GM18499 (cell line): ENCODE measurements around the gene GAR1.
A peak's percentile ranks its signal among the peaks of the same experiment; 100 is the strongest.
"Not testable (repeated sequence)": the region's sequence is repeated elsewhere in the genome, so short reads cannot be mapped to it uniquely, and the experiment has no call there.

Experiments
- ATAC-seq: cut with Tn5 transposase; IDR thresholded peaks from one replicate; pipeline ENCODE4 v1.9.1; 2021; ENCODE audit warnings: moderate number of reproducible peaks; ENCODE audit not compliant: insufficient read depth, unreplicated experiment

GAR1 gene

DNA sequence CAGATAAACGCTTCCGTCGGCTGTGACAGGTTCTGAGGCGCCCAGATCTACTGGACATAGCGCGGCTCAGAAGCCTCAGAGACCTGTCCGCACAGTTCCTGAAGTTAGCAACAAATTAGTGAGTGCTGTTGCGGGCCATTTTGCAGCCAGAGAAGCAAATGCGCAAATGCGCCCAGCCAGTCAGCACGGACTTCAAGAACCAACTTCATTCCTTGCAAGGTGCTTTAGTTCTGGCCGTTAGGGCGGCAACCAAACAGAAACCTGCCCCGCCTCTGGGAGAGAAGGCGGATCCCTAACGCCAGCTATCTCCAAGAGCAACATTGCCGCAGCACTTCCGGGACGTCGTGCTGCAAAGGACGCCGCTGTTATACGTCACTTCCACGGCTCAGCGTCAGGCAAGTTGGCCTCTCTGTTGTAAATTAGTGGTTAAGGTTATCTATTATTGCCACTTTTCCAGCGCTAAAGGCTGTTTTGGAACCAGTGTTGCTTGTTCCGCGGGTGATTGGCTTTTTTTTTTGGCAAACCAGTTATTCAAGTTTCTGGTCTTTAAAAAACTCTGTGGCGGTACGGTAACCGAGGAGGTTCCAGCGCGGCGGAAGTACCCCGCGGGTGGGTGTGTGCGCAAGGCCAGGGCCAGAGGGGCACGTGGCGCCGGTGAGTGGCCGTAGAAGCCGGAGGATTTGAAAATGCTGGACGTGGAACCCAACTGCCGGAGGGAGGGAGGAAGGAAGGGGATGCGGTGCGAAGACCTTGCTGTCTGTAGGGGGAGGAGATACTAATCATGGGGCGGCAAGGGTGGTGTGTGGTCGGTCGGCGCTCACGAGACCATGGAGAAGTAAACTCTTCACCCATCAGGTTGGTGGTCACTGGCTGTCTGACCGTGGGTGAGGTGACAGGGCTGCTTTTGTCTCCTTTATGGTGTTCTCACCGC is at the start of gene GAR1:
TSS of gene GAR1 (plus strand) at position 612 of the 931 bp plus-strand sequence. CDS start 403 bp downstream, outside the sequence.
- ATAC-seq, result peak; percentile 94

DNA sequence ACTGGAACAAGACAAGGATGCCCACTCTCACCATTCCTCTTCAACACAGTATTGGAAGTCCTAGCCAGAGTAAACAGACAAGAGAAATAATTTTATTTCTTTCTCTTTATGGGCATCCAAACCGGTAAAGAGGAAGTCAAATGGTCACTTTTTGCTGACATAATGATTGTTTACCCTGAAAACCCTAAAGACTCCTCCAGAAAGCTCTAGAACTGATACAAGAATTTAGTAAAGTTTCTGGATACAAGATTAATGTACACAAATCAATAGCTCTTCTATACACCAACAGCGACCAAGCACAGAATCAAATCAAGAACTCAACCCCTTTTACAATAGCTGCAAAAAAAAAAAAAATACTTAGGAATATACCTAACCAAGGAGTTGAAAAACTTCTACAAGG is 33.5 kb upstream of the GAR1 start:
- not testable (repeated sequence) for ATAC-seq

DNA sequence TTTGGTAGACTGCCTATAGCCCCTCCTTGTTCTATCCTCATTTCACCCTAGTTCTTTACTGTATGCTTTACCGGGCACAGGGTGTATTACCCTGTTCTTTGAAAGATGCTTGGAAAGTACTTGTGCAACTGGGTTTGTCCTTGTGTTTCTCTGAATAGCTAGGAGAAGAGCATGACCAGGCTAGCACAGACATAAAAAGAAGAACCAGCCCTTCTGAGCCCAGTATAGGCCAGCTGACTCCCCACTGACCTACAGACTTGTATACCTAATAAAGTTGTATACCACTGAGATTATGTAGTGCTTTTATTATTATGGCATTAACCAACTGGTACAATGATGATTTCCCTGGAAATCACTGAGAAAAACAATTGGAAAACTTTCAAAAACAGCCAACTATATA is 28.7 kb upstream of the GAR1 start:
- ATAC-seq, result no peak

DNA sequence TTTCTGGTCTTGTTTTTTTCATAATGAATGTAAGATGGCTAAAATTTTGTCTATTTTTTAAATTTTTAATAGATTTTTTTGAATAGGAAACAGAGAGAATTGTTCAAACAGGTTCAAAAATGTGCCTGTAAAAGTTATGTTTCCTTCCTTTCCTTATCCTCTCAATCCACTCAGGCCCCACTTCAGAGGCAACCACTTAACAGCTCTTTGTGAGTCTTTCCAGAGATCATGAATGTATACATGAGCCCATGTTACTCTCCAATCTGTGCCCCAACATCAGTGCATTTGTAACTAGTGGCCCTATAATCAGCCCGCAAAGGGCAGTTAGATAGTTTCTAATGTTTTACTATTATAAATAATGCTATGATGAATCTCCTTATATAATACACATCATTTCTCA is 27.8 kb upstream of the GAR1 start:
- no peak for ATAC-seq

DNA sequence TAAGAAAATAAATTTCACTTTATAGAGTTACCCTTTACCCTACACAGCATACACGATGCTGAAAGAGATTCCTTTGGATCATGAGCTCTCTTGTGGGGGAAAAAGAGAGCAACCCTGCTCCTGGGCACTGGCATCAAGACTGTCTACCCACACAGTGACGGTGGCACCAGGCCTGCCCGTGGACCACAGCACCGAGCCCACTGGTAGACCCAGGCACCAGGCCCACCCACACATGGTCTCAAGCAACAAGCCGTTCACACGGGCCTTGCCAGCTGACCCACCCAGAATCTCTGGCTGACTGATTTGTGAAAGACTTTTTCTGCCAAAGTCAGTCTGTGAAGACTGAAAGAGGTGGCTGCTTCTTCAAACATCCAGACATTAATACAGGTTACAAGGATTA is 20.5 kb upstream of the GAR1 start:
- ATAC-seq, result no peak

DNA sequence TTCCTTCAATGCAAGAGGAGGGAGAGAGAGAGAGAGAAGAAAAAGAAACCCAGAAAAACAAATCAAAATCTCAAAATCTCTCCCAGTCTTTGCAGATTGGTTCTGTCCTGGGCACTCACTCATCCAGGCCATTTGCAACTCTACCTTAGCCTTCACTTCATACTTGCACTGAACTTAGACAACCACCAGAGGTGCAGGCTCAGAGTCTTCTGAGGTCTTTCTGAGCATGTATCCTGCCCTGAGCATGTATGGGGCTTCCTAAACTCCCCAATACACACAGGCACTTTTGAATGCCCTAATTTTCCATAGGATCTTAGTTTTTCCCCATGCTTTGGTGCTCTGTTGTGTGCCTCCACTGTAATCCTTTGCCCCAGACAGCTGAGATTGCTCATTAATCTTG is 16.7 kb upstream of the GAR1 start:
- no peak for ATAC-seq

DNA sequence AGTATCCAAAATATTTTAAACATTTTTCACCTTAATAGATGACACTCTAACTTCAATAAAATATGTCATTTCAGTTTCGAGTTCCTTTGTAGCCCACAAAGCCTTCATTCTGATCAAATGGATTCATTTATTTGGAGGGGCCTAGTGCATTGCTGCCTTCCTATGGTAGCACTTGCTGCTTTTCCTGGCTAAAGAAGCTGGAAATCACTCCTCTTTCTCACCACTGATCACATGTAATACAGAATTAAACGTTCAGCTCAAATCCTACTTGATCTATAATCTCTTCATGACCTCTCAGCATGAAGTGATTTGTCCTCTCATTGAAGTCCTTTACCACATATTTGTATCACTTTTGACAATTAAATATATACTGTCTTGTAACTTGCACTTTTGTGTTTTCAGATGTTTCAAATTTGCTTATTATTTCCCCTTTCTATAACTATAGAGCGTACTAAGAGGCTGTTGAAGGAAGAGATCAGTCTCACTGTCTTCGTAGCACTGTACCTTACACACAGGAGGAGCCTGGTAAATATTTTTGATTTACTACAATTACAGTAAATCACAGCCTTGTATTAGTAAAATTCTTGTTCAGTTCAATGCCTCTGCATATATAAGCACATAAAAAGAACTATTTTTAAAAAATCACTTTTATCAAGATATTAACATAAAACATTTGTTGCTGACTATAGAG is 14.3 kb upstream of the GAR1 start:
- ATAC-seq, result no peak

DNA sequence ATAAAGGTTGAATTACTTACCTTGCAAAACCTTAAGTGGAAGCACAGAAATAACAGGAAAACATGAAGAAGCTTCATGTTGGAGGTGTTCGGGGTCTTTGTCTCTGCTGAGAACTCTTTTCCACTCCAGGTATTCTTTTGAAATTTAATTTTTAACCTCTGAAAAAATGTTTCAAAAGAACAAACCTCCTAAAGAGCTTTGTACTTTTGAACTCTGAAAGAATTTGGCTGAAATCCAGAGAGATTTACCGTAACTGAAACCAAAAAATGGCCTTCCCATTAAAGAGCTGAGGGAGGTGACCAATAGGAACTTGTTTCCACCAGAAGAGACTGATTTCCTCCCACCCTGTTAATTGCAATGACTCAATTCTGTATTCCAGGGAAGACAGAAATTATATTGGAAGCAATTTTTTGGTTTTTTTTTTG is 13.7 kb upstream of the GAR1 start, which contains the start of gene CFI:
TSS of gene CFI (minus strand) at position 105 of the 425 bp plus-strand sequence. CDS start at position 77, 28 bp downstream.
- no peak for ATAC-seq

DNA sequence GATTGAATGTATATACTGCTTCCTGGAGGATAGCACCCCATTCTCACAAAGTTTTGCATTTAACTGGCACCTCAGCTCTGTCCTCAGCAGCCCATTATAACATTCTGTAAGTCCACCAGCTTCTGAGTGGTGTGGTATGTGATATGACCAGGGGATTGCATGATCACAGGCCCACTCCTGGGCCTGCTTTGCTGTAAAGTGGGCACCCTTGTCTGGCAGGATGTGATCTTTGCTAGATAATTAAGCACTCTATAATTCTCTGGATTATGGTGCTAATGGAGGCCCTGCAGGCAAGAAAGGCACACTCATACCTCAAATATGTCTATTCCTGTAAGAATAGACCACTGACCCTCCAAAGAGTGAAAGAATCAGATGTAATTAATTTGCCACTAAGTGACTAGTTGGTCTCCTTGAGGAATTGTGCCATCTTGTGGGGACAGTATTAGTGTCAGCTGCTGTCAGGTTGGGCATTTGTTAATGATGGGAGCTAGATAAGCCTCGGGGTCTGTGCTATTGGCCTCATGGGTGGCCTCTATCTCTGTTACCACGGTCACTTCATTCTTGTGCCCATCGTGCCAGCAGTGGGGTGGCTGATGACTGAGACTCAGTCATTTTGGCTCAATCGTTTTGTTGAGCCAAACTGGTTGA is 11.5 kb upstream of the GAR1 start:
- ATAC-seq, result no peak

DNA sequence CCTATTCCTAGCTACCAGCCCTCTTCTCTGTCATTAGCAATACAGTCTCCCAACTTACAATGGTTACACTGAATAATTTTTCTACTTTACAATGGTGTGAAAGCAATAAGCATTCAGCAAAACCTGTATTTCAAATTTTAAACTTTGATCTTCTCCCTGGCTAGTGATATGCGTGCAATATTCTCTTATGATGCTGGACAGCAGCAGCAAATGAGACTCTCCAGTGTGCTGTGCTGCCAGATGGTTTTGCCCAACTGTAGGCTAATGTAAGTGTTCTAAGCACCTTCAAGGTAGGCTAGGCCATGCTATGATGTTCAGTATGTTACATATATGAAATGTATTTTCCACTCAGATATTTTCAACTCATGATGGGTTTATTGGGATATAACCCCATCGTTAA is 5.9 kb upstream of the GAR1 start:
- no peak for ATAC-seq

DNA sequence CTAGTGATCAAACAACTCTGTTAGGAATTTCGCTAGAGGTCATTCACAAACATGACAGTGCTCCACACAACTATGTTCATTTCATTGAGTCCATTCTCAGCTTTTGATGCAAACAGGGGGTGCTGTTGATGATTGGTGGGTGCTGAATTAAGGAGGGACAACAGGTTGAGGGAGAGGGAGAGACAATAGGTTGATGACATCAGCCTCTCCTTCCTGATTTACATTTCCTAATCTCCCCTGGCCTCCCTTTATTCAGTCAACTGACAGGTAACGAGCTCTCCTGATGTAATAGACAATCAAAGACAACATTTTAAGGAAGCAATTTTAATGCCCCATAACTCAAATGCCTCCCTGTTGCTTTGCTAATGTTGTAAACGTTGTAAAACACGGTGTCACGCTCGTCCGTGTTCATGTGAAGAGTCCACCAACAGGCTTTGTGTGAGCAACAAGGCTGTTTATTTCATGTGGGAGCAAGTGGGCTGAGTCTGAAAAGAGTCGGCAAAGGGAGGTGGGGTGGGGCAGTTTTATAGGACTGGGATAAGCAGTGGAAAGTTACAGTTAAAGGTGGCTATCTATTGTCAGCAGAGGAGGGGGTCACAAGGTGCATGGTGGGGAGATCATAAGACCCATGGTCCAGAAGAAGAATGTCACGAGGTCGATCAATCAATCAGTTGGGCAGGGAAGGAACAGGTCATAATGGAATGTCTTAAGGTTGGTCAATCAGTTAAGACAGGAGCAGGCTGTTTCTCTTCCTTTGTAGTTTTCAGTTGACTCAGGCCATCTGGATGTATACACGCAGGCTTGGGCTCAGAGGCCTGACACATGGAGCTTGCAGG is 4.8 kb upstream of the GAR1 start:
- ATAC-seq, result no peak

DNA sequence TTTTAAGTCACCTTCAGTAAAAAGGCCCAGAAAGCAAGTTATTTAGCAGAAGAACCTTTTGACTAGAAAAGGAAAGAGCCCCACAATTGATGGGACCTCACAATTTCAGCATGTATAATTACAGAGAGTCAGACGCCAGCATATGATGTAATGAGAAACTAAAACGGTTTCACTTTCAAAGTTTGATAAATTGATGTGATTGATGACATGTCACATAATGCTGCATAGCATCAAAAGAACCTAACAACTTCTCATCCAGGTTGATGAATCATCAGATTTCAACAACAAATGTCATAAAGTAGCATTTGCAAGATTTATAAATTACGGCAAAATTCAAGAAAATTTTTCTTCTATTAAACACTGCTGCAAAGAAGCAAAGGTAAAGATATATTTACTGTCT is 3.9 kb upstream of the GAR1 start:
- ATAC-seq, result no peak

DNA sequence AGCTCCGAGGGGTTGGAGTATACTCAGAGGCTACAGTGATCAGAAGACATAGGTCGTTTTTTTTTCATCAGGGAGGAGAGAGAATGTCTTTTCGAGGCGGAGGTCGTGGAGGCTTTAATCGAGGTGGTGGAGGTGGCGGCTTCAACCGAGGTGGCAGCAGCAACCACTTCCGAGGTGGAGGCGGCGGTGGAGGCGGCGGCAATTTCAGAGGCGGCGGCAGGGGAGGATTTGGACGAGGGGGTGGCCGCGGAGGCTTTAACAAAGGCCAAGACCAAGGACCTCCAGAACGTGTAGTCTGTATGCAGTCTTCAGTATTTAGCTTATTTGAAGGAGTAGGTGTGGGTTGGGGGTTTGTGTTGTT is 500 bp downstream of the GAR1 start:
- ATAC-seq, result no peak

DNA sequence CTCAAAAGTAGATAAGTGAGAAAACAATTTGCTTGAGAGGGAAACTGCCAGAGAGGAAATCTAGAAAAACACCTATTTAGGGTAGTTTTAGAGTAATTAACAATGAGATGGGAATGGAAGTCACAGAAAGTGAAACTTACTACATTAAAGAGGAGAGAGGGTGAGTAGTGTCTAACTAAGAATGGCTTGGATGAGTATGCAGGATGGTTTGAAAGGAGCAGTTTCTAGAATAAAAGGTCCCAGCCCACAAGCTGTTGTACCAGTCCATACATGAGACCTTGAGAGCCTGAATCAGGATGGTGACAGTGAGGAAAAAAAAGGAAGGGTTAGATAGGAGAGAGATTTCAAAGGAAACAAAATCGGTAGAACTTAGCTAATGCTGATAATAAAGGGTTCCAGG is 1.3 kb downstream of the GAR1 start:
- no peak for ATAC-seq

DNA sequence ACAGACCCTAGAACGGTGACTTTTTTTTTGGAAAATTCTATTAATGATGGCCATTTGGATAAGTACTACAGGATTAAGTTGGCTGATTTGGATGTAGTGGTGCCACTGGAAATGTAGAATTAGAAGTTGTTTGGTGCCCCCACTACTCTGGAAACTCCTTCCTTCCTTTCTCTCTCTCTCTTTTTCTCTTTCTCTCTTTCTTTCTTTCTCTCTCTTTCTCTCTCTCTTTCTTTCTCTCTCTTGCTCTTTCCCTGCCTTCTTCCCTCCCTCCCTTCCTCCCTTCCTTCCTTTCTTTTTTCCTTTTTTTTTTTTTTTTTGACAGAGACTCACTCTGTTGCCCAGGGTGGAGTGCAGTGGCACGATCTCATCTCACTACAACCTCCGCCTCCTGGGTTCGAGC is 2.7 kb downstream of the GAR1 start:
- no peak for ATAC-seq

DNA sequence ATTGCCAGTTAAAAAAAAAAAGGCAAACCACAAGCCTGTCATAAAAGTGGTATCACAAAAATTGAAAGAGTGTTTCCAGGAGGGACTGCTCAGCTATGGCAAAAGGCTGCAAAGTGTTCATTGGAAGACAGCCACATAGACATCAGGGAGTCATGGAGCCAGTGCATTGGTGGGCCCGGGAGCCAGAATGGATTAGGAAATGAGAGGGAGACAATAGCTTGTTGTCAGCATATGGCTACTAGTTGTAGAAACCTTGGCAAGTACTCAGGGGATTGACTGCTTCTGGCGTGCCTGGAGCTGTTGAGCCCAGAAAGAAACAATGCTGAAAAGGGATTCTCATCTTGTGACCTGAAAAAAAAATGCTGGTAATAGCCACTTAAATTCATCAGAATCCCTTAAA is 5.0 kb downstream of the GAR1 start:
- ATAC-seq, result no peak

DNA sequence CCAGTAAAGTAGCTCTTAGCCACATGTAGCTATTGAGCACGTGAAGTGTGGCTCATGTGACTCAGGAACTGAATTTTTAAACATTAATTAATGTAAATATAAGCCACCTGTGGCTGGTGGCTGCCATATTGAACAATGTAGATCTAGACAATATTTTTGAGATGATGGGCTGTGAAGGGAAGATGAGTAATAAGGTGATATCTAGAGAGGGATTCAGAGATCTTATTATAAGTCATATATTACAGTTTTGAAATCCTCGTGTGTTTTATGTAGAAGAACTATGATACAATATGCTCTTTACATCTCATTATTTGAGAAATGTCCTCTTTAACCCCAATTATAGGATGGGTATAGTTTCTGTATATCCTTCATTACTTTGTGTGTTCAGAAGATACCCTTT is 5.6 kb downstream of the GAR1 start:
- no peak for ATAC-seq

DNA sequence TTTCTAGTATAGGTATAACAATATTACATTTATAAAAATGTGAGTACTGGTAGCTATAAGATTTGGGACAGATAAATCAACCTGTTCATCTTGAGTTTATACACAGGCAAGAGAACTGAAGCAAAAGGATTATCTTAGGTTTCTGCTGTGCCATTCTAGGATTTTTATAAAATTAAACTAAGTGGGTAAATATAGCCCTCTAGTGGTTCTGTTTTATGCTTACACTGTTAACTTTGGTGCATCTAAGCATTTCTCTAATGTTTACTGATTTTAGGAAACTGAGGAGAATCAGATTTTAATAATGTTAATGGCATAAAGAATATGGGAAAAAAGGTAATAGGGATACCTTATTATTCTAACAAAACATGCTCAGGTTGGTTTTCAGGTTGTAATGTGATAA is 11.2 kb downstream of the GAR1 start:
- ATAC-seq, result no peak

DNA sequence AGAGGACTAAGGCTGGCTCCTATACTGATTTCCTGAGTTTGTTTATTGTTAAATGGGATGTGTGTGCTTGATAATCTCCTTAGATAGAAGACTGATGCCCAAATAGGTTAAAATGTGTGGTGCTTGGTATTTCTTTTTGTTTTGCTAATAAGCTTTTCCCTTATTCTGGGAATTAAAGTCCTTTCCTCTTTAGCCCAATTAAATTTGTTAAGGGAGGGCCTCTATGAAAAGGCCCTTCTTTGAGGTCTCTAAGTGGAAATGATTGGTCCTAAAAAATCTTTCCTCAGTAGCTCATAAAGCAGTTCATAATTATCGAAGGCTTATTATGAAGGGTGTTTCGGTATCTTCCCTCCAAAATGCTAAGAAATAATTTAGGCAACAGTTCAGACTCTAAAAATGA is 12.1 kb downstream of the GAR1 start, which contains the start of gene RRH:
TSS of gene RRH (plus strand) at position 301 of the 400 bp plus-strand sequence. CDS start at position 357, 56 bp downstream.
- no peak for ATAC-seq

DNA sequence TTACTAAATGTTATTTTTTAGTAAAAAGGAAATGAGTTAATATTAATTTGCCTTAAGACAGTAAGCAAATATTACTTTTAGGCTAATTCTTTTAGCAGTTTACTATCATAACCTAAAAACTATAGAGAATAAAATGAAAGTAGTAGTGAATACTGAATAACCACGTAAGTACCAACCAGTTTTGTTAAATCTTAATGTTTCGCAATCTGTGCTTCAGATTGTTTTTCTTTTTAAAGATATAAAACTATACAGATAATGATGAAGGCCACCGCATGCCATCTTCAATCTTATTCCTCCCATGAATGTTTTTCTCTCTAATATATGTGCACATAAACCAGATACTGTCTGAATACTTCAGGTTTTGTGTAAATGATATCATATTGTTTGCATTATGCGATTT is 18.2 kb downstream of the GAR1 start:
- ATAC-seq, result no peak
